H1 (cell line): ENCODE results near the gene DHRS7C. TPM values are rescaled to one million over a fixed set of nuclear protein-coding genes. Genes with fewer than 3 reads are reported as not detected.

ENCODE experiments used
- ATF3 ChIP-seq: IDR thresholded peaks from 2 replicates; pipeline ENCODE4 v1.6.1; 2011; ENCODE audit warnings: low read depth, mild to moderate bottlenecking, low read length; ENCODE audit not compliant: insufficient read depth
- EP300 ChIP-seq, 2 experiments: IDR thresholded peaks; 1 replicate in 1 of 2; 2 replicates in 1 of 2; pipeline ENCODE4 v1.6.1; 2011 to 2012; ENCODE audit warnings: low read depth in 2 of 2, low read length in 2 of 2, mild to moderate bottlenecking in 2 of 2, borderline replicate concordance in 1 of 2, inconsistent platforms in 1 of 2, moderate library complexity in 1 of 2
- JUND ChIP-seq: IDR thresholded peaks from 2 replicates; pipeline ENCODE4 v1.6.1; 2011; ENCODE audit warnings: mild to moderate bottlenecking, improper control_type of control experiment, low read length
- RFX5 ChIP-seq: IDR thresholded peaks from 2 replicates; pipeline ENCODE4 v1.6.1; 2011; ENCODE audit warnings: low read depth, low read length, improper control_type of control experiment, borderline replicate concordance
- TCF12 ChIP-seq: IDR thresholded peaks from 2 replicates; pipeline ENCODE4 v1.6.1; 2011; ENCODE audit warnings: low read depth, mild to moderate bottlenecking, low read length
- polyA plus RNA-seq, 7 experiments: library from polyadenylated mRNA; depleted of rRNA in 3 of 7; stranded (reverse) in 5 of 7; unstranded in 2 of 7; fragments of >200 nt in 5 of 7; fragments of 200-250 nt in 2 of 7; gene quantifications; 1 replicate in 5 of 7; 2 replicates in 1 of 7; 4 replicates in 1 of 7; pipeline versions ENCODE4 v1.2.1 to v1.2.3, GENCODE V29; 2011 to 2013; ENCODE audit warnings: missing spikeins in 2 of 7, mixed read lengths in 2 of 7
- total RNA-seq: library from RNA; stranded (reverse); fragmentation: NEBNext Ultra II Directional; extraction: Animal tissue kit (Norgen Biotek cat#: 25700); gene quantifications from 2 replicates; pipeline ENCODE4 v1.2.1, GENCODE V29; 2021

DHRS7C gene
- total and polyA plus RNA-seq, 2 of the 8 experiments (the other 6 are each of a cell fraction or from before 2014, with no cell fraction given): not detected

- TF ChIP-seq EP300 (IDR thresholded peaks at IDR 0.05; ENCODE audit: borderline replicate concordance in 1 of 2, low read depth in 2 of 2, low read length in 2 of 2): no peak
- no peak for TF ChIP-seq JUND
- TF ChIP-seq RFX5: no peak
- no peak for TF ChIP-seq TCF12
- TF ChIP-seq ATF3: no peak
- TF ChIP-seq, all 59 proteins: peak for 0
Measured at GRCh38 chr17:9806699-9807098, 15.3 kb upstream of the DHRS7C start (continued).
